MM.1S (cell line): ENCODE measurements around the gene CASP8.

ENCODE experiments used
- DNase-seq: peaks from one replicate; pipeline ENCODE4 v3.0.0-alpha.2; 2015
- H2AFZ ChIP-seq: fragments of 300-600 bp; sonication (generic); 2 replicates; pipeline ENCODE4 v1.6.0; 2016; ENCODE audit warnings: antibody characterized with exemption, low read length
- H3F3A ChIP-seq: fragments of 300-600 bp; sonication (generic); 2 replicates; pipeline ENCODE4 v1.6.1; 2016; ENCODE audit warnings: mild to moderate bottlenecking, antibody characterized with exemption, low read length, moderate library complexity, mixed read lengths; ENCODE audit not compliant: insufficient read depth
- H3K27ac ChIP-seq: fragments of 300-600 bp; sonication (generic); 2 replicates; pipeline ENCODE4 v1.5.1; 2016; ENCODE audit warnings: mild to moderate bottlenecking, low read length
- H3K27me3 ChIP-seq: fragments of 300-600 bp; sonication (generic); replicated peaks from 2 replicates; pipeline ENCODE4 v1.6.0; 2016; ENCODE audit warnings: low read length; ENCODE audit not compliant: insufficient read depth
- H3K36me3 ChIP-seq: fragments of 300-600 bp; sonication (generic); replicated peaks from 2 replicates; pipeline ENCODE4 v1.6.1; 2016; ENCODE audit warnings: mild to moderate bottlenecking, low read length, mixed read lengths; ENCODE audit not compliant: insufficient read depth
- H3K4me1 ChIP-seq: fragments of 300-600 bp; sonication (generic); 2 replicates; pipeline ENCODE4 v1.6.1; 2016; ENCODE audit warnings: low read length, mixed read lengths
- H3K4me2 ChIP-seq: fragments of 300-600 bp; sonication (generic); 2 replicates; pipeline ENCODE4 v1.6.0; 2016; ENCODE audit warnings: low read depth, low read length
- H3K4me3 ChIP-seq: fragments of 300-600 bp; sonication (generic); 2 replicates; pipeline ENCODE4 v1.5.1; 2016; ENCODE audit warnings: low read length, mixed read lengths
- H3K79me2 ChIP-seq: fragments of 300-600 bp; sonication (generic); 2 replicates; pipeline ENCODE4 v1.6.1; 2016; ENCODE audit warnings: mixed run types, low read length, mixed read lengths
- H3K9ac ChIP-seq: fragments of 300-600 bp; sonication (generic); 2 replicates; pipeline ENCODE4 v1.6.1; 2016; ENCODE audit warnings: low read length, mixed read lengths
- H3K9me2 ChIP-seq: fragments of 300-600 bp; sonication (generic); replicated peaks from 2 replicates; pipeline ENCODE4 v1.6.1; 2016; ENCODE audit warnings: mild to moderate bottlenecking, low read length, mixed read lengths; ENCODE audit not compliant: insufficient read depth
- H3K9me3 ChIP-seq: fragments of 300-600 bp; sonication (generic); replicated peaks from 2 replicates; pipeline ENCODE4 v1.6.1; 2016; ENCODE audit warnings: mild to moderate bottlenecking, low read length, mixed read lengths; ENCODE audit not compliant: insufficient read depth
- H4K20me1 ChIP-seq: fragments of 300-600 bp; sonication (generic); 2 replicates; pipeline ENCODE4 v1.6.1; 2016; ENCODE audit warnings: mild to moderate bottlenecking, low read length, moderate library complexity, mixed read lengths; ENCODE audit not compliant: insufficient read depth
- CTCF ChIP-seq: fragments of 300-600 bp; sonication (generic); IDR thresholded peaks from 2 replicates; pipeline ENCODE4 v1.5.1; 2016; ENCODE audit warnings: antibody characterized with exemption, low read length, mixed read lengths
- EZH2 ChIP-seq: fragments of 300-600 bp; sonication (generic); optimal IDR thresholded peaks from 2 replicates; pipeline ENCODE3; 2017; ENCODE audit warnings: low read depth, mild to moderate bottlenecking, antibody characterized with exemption, low read length, mixed read lengths
- EZH2phosphoT487 ChIP-seq: fragments of 300-600 bp; sonication (generic); IDR thresholded peaks from 2 replicates; pipeline ENCODE4 v1.6.1; 2018; ENCODE audit warnings: antibody characterized with exemption, low read length

Gene CASP8

GRCh38 chr2:201267278-201268030 lies 7.1 kb downstream of the CASP8 start:
- Histone ChIP-seq H3F3A (peaks cover 14% of the 10 kb centered on the region), H2AFZ (no peak overlapping the region), H3K36me3 (peaks cover 13% of the 10 kb centered on the region), H3K27ac (no peak overlapping the region), H3K4me2 (no peak overlapping the region), H3K9me2 (no peaks in the 10 kb centered on the region), H3K27me3 (no peaks in the 10 kb centered on the region), H3K79me2 (peaks cover 100% of the 10 kb centered on the region), H3K4me3 (no peak overlapping the region), H3K9me3 (no peaks in the 10 kb centered on the region), H3K9ac (no peak overlapping the region), H4K20me1 (peaks cover 45% of the 10 kb centered on the region), H3K4me1 (peaks cover 25% of the 10 kb centered on the region; the same call in 1 of the 2 replicates)
- TF ChIP-seq CTCF: no peak
- no peak for TF ChIP-seq EZH2phosphoT487
- no peak for TF ChIP-seq EZH2
- DNase-seq: no peak

GRCh38 chr2:201269764-201270163 lies 9.4 kb downstream of the CASP8 start:
- Histone ChIP-seq H4K20me1 (peaks cover 33% of the 10 kb centered on the region), H3K9ac (no peak overlapping the region), H3K4me1 (peaks cover 9% of the 10 kb centered on the region; the same call in 1 of the 2 replicates), H3K27ac (no peak overlapping the region), H3K36me3 (peaks cover 14% of the 10 kb centered on the region), H3K4me2 (no peak overlapping the region), H2AFZ (no peak overlapping the region), H3K4me3 (no peak overlapping the region), H3F3A (peaks cover 3% of the 10 kb centered on the region; the same call in 1 of the 2 replicates), H3K9me3 (no peaks in the 10 kb centered on the region), H3K27me3 (no peaks in the 10 kb centered on the region), H3K9me2 (no peaks in the 10 kb centered on the region), H3K79me2 (peaks cover 99% of the 10 kb centered on the region)
- no peak for DNase-seq
- no peak for TF ChIP-seq EZH2
- no peak for TF ChIP-seq EZH2phosphoT487
- TF ChIP-seq CTCF: no peak

- Histone ChIP-seq H3K79me2 (peaks cover 99% of the 10 kb centered on the region), H3K9ac (no peak overlapping the region), H3K9me2 (no peaks in the 10 kb centered on the region), H3K9me3 (no peaks in the 10 kb centered on the region), H3K27me3 (no peaks in the 10 kb centered on the region), H3F3A (peaks cover 3% of the 10 kb centered on the region; the same call in 1 of the 2 replicates), H3K4me2 (no peak overlapping the region), H3K4me1 (peaks cover 7% of the 10 kb centered on the region; the same call in 1 of the 2 replicates), H3K36me3 (peaks cover 21% of the 10 kb centered on the region), H3K27ac (no peak overlapping the region), H3K4me3 (no peak overlapping the region), H2AFZ (no peak overlapping the region), H4K20me1 (peaks cover 29% of the 10 kb centered on the region)
- TF ChIP-seq EZH2phosphoT487 (no peak), CTCF (peak; percentile 13; the same call in 1 of the 2 replicates)
- DNase-seq: peak; percentile 7
Measured at GRCh38 chr2:201270293-201271001, 10.1 kb downstream of the CASP8 start.
